Ishikawa (cell line): ENCODE measurements around the gene KHDRBS2.

Source experiments
- CEBPB ChIP-seq: IDR thresholded peaks from 2 replicates; pipeline ENCODE4 v1.6.1; 2012
- CREB1 ChIP-seq: IDR thresholded peaks from 2 replicates; pipeline ENCODE4 v1.6.1; 2012; ENCODE audit warnings: low read depth
- EGR1 ChIP-seq: IDR thresholded peaks from 2 replicates; pipeline ENCODE4 v1.6.1; 2012
- EP300 ChIP-seq: IDR thresholded peaks from 2 replicates; pipeline ENCODE4 v1.6.1; 2012; ENCODE audit warnings: borderline replicate concordance
- FOXM1 ChIP-seq: IDR thresholded peaks from 2 replicates; pipeline ENCODE4 v1.6.1; 2012; ENCODE audit warnings: low read depth, borderline replicate concordance
- MAX ChIP-seq: IDR thresholded peaks from 2 replicates; pipeline ENCODE4 v1.6.1; 2012
- NFIC ChIP-seq: IDR thresholded peaks from 2 replicates; pipeline ENCODE4 v1.6.1; 2012
- RAD21 ChIP-seq: IDR thresholded peaks from 2 replicates; pipeline ENCODE4 v1.6.1; 2012; ENCODE audit warnings: low read depth
- REST ChIP-seq: IDR thresholded peaks from 2 replicates; pipeline ENCODE4 v1.6.1; 2012; ENCODE audit warnings: low read depth, mild to moderate bottlenecking
- TAF1 ChIP-seq: IDR thresholded peaks from 2 replicates; pipeline ENCODE4 v1.6.1; 2012; ENCODE audit warnings: low read depth, mild to moderate bottlenecking
- TCF12 ChIP-seq: IDR thresholded peaks from 2 replicates; pipeline ENCODE4 v1.6.1; 2012; ENCODE audit warnings: low read depth
- TEAD4 ChIP-seq: IDR thresholded peaks from 2 replicates; pipeline ENCODE4 v1.6.1; 2012
- USF1 ChIP-seq: IDR thresholded peaks from 2 replicates; pipeline ENCODE4 v1.6.1; 2012
- YY1 ChIP-seq: IDR thresholded peaks from 2 replicates; pipeline ENCODE4 v1.6.1; 2012; ENCODE audit warnings: low read depth
- ZBTB7A ChIP-seq: IDR thresholded peaks from 2 replicates; pipeline ENCODE4 v1.6.1; 2012; ENCODE audit warnings: low read depth

The KHDRBS2 gene

GRCh38 chr6:62039605-62040004 is 246.4 kb downstream of the KHDRBS2 start:
- no peak for TF ChIP-seq USF1
- no peak for TF ChIP-seq REST
- TF ChIP-seq NFIC, result no peak
- no peak for TF ChIP-seq TEAD4

GRCh38 chr6:62037445-62037844 is 248.6 kb downstream of the KHDRBS2 start:
- TF ChIP-seq MAX, result no peak
- no peak for TF ChIP-seq TEAD4
- no peak for TF ChIP-seq YY1
- no peak for TF ChIP-seq FOXM1
- TF ChIP-seq RAD21, result no peak
- no peak for TF ChIP-seq USF1
- no peak for TF ChIP-seq NFIC
- no peak for TF ChIP-seq EP300
- no peak for TF ChIP-seq TAF1

- TF ChIP-seq FOXM1 (no peak), NFIC (no peak), CREB1 (no peak), EP300 (no peak), EGR1 (no peak), ZBTB7A (no peak), TCF12 (no peak), CEBPB (no peak), USF1 (no peak), TAF1 (no peak), MAX (no peak), TEAD4 (no peak), RAD21 (no peak), YY1 (no peak), REST (no peak)
Observed at GRCh38 chr6:62035952-62036351, 250.1 kb downstream of the KHDRBS2 start.

- no peak for TF ChIP-seq CREB1
- no peak for TF ChIP-seq TAF1
- no peak for TF ChIP-seq REST
- TF ChIP-seq CEBPB, result no peak
- no peak for TF ChIP-seq MAX
- no peak for TF ChIP-seq EGR1
- no peak for TF ChIP-seq YY1
- TF ChIP-seq EP300, result no peak
- TF ChIP-seq TCF12, result no peak
- TF ChIP-seq ZBTB7A, result no peak
- no peak for TF ChIP-seq TEAD4
- no peak for TF ChIP-seq FOXM1
- TF ChIP-seq NFIC, result no peak
- no peak for TF ChIP-seq USF1
- no peak for TF ChIP-seq RAD21
Observed at GRCh38 chr6:62013719-62014118, 272.3 kb downstream of the KHDRBS2 start.
